GM19463 (cell line): ENCODE measurements around the gene RETN.

Experiments
- ATAC-seq: cut with Tn5 transposase; IDR thresholded peaks from one replicate; pipeline ENCODE4 v1.9.1; 2021; ENCODE audit warnings: mild to moderate bottlenecking, moderate library complexity; ENCODE audit not compliant: unreplicated experiment

RETN gene

GRCh38 chr19:7705387-7706187 is 36.7 kb downstream of the RETN start:
- peak; percentile 51 for ATAC-seq

GRCh38 chr19:7706188-7706954 is 37.5 kb downstream of the RETN start:
- no peak for ATAC-seq

- no peak for ATAC-seq
Observed at GRCh38 chr19:7706955-7707456, 38.2 kb downstream of the RETN start.

- no peak for ATAC-seq
Observed at GRCh38 chr19:7709932-7710460, 41.1 kb downstream of the RETN start.

- no peak for ATAC-seq
Observed at GRCh38 chr19:7710616-7711015, 41.8 kb downstream of the RETN start.

- no peak for ATAC-seq
Observed at GRCh38 chr19:7715671-7716070, 46.8 kb downstream of the RETN start.

GRCh38 chr19:7716762-7717161 is 47.9 kb downstream of the RETN start:
- ATAC-seq = no peak

- ATAC-seq = no peak
Observed at GRCh38 chr19:7718668-7719067, 49.8 kb downstream of the RETN start.
